22Rv1 (cell line): ENCODE measurements around the gene TLCD1.

Source experiments
- H3K27ac ChIP-seq: fragments of 450-650 bp; 2 replicates; pipeline ENCODE4 v1.5.1; 2017
- ZFX ChIP-seq: fragments of 450-650 bp; IDR thresholded peaks from 2 replicates; pipeline ENCODE4 v1.6.1; 2017; ENCODE audit warnings: antibody characterized with exemption, borderline replicate concordance
- TF ChIP-seq, protein P1 (sequence below): fragments of 450-650 bp; IDR thresholded peaks from 2 replicates; pipeline ENCODE4 v1.5.1; 2017; ENCODE audit warnings: mild to moderate bottlenecking

TLCD1 gene

DNA sequence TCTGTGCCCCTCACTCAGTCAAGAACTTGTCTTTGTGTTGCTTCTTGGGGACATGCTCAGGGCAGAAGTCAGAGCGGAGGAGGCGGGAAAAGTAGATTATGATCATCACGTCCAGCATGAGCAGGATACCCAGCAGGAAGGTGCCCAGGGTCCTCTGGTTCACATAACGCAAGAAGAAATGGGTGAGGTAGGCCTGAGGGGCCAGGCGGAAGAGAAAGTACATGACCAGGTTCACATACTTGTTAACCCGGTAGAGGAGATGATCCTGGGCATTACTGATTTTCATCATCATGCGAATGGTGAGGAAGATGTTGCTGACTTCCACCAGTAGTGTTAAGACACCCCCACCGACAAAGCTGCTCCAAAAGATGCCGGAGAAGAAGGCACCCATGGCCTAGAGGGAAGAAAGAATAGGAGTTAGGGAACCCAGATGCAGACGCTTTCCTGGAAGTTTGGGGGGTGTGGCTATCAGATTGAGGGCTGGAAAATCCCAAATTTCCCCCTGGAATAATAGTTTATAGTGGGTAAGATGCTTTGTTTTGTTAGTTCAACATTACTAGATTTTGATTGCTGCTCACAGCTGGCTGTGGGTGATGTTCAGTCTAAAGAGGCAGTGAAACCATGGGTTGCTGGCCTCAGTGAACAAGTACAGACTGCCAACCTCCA lies 1.4 kb downstream of the TLCD1 start:
- no peak for TF ChIP-seq ZFX
- TF ChIP-seq, protein P1, sequence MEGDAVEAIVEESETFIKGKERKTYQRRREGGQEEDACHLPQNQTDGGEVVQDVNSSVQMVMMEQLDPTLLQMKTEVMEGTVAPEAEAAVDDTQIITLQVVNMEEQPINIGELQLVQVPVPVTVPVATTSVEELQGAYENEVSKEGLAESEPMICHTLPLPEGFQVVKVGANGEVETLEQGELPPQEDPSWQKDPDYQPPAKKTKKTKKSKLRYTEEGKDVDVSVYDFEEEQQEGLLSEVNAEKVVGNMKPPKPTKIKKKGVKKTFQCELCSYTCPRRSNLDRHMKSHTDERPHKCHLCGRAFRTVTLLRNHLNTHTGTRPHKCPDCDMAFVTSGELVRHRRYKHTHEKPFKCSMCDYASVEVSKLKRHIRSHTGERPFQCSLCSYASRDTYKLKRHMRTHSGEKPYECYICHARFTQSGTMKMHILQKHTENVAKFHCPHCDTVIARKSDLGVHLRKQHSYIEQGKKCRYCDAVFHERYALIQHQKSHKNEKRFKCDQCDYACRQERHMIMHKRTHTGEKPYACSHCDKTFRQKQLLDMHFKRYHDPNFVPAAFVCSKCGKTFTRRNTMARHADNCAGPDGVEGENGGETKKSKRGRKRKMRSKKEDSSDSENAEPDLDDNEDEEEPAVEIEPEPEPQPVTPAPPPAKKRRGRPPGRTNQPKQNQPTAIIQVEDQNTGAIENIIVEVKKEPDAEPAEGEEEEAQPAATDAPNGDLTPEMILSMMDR, result no peak
- H3K27ac ChIP-seq, result peak overlapping the region; percentile 99

DNA sequence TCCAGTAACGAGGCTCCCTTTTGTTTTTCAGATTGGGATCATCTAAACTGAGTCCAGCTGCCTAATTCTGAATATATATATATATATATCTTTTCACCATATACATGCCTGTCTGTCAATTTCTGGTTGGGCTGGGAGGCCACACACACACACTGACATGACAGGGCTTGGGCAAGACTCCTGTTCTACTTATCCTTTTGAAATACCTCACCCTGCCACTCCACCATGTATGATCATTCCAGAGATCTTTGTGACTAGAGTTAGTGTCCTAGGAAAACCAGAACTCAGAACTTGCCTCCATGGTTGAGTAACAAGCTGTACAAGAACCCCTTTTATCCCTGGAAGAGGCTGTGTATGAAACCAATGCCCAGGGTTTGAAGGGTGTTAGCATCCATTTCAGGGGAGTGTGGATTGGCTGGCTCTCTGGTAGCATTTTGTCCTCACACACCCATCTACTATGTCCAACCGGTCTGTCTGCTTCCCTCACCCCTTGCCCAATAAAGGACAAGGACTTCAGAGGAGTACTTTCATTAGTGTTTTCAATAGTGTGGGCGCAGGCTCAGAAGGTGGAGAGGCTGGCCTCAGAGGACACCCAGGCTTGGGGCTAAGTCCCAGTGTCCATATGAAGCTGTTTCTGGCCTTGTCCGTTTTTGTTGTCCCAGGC lies 2.1 kb downstream of the TLCD1 start:
- peak overlapping the region; percentile 99 for H3K27ac ChIP-seq

DNA sequence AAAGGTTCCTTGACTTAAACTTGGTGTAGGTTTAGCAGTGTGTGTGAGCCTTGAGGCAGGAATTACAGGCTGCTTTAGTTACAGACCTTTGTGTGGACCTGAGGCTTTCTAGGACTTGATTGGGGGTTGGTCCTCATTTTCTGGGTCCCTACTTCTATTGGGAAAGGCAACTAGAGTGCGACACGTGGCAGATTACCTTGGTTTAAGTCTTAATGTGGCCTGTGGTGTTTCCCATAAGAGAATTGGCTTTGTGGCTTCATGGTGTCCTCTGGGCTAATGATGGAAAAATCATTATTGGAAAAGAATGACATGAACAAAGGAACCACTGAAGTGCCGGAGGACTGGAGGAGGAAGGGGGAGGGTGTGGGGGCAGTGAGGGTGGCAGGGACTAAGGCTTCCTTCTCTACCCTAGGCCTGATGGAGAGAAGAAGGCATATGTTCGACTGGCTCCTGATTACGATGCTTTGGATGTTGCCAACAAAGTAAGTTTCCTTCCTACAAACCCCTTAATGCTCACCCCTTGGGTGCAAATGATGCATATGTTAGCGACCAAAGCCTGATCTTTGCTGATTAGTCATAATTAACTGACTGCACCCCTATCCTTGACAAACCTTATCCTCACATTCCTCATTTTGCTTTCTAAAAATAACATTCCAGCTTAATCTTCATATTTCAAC lies 2.7 kb downstream of the TLCD1 start:
- H3K27ac ChIP-seq, result peak overlapping the region; percentile 99
- TF ChIP-seq, protein P1, result no peak
- no peak for TF ChIP-seq ZFX

DNA sequence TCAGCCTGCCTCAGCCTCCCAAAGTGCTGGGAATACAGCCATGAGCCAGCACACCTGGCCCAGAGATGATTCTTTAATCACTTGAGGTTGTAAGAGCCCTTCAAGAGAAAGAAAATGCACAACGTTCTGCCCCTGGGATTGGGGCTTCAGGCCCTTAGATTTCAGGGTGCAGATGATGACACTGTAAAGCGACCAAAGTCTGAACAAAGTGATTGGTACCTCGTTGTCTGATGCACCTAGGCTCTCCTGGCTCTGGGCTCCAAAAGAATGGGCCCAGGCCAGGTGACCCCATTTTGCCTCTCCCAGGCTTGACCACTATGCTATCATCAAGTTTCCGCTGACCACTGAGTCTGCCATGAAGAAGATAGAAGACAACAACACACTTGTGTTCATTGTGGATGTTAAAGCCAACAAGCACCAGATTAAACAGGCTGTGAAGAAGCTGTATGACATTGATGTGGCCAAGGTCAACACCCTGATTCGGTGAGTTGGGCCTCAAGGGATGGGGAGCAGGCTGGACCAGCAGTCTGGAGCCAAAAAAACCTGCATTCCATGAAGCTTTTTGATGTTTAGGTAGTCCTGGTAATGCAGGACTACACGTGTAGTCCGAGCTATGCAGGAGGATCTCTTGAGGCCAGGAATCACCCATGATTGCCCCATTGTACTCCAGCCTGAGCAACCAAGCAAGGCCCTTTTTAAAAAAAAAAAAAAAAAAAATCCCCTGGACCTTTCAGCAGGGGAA lies 3.4 kb downstream of the TLCD1 start:
- H3K27ac ChIP-seq, result peak overlapping the region; percentile 99
- TF ChIP-seq, protein P1, result no peak

DNA sequence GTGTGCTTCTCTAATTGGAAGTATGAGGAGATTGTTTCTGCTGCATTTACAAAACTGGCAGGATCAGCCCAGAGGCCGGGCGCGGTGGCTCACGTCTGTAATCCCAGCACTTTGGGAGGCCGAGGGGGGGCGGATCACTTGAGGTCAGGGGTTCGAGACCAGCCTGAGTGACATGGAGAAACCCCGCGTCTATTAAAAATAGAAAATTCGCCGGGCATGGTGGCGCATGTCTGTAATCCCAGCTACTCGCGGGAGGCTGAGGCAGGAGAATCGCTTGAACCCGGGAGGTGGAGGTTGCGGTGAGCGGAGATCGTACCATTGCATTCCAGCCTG lies 5.1 kb downstream of the TLCD1 start:
- peak overlapping the region; percentile 99 for H3K27ac ChIP-seq

DNA sequence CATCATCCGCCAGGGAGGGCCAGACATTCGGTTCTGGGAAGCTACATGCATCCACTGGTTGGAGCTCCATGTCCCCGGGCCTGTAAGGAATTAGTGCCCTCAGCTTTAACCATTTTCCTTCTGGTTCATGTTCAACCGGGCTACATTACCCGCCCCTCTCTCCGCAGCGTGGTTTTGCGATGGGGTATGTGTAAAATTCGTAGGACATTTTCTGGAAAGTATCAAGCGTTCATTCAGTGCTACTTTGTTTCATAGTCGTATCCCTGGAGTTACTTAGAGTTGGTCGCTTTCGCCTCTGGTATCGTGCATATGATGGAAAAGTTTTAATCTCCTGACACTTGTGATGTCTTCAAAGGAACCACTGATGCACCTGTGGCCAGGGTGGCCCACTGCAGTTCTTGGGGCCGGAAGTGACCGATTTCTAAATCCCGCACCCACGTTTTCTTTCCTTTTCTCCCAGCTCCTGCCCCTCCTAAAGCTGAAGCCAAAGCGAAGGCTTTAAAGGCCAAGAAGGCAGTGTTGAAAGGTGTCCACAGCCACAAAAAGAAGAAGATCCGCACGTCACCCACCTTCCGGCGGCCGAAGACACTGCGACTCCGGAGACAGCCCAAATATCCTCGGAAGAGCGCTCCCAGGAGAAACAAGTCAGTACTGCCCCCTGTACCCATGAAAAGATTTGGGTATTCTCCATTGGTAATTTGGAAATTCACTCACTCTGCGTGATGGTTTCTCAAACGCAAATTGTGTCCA lies 5.6 kb downstream of the TLCD1 start:
- no peak for TF ChIP-seq ZFX
- TF ChIP-seq, protein P1, result peak; percentile 42
- H3K27ac ChIP-seq, result peak overlapping the region; percentile 99

DNA sequence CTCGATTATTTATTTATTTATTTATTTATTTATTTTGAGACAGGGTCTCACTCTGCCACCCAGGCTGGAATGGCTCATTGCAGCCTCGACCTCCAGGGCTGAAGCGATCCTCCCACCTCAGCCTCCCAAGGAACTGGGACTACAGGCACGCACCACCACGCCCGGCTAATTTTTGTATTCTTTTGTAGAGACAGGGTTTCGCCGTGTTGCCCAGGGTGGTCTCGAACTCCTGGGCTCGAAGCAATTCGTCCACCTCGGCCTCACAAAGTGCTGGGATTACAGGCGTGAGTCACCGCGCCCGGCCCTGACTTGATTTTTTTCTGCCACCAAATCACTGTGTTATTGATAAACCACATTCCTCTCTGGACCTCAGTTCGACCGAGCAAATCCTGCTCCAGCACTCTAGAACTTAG lies 7.0 kb downstream of the TLCD1 start:
- no peak for TF ChIP-seq ZFX
- TF ChIP-seq, protein P1, result no peak

More for the DNA sequence above, 7.0 kb downstream of the TLCD1 start:
- H3K27ac ChIP-seq, result peak overlapping the region; percentile 99
